Measurements from ENCODE around the gene NCS1.

- TF ChIP-seq CTCF (IDR thresholded peaks at IDR 0.05; ENCODE audit: insufficient read depth, low read depth, low read length) = no peak
- TF ChIP-seq EZH2 (IDR thresholded peaks at IDR 0.05; ENCODE audit: insufficient read depth, low read length) = no peak
These were observed 111.5 kb downstream of the NCS1 start for GRCh38 chr9:130283539-130284248.

All from astrocyte (in vitro differentiated cells and primary cell).